GM18873 (cell line): ENCODE data around the gene KLK1.
"Not testable (repeated sequence)": the region's sequence is repeated elsewhere in the genome, so short reads cannot be mapped to it uniquely, and the experiment has no call there.

Source experiments
- ATAC-seq: cut with Tn5 transposase; IDR thresholded peaks from one replicate; pipeline ENCODE4 v1.9.1; 2021; ENCODE audit warnings: mild to moderate bottlenecking, moderate library complexity, moderate number of reproducible peaks; ENCODE audit not compliant: unreplicated experiment, low FRiP score

Gene KLK1

DNA sequence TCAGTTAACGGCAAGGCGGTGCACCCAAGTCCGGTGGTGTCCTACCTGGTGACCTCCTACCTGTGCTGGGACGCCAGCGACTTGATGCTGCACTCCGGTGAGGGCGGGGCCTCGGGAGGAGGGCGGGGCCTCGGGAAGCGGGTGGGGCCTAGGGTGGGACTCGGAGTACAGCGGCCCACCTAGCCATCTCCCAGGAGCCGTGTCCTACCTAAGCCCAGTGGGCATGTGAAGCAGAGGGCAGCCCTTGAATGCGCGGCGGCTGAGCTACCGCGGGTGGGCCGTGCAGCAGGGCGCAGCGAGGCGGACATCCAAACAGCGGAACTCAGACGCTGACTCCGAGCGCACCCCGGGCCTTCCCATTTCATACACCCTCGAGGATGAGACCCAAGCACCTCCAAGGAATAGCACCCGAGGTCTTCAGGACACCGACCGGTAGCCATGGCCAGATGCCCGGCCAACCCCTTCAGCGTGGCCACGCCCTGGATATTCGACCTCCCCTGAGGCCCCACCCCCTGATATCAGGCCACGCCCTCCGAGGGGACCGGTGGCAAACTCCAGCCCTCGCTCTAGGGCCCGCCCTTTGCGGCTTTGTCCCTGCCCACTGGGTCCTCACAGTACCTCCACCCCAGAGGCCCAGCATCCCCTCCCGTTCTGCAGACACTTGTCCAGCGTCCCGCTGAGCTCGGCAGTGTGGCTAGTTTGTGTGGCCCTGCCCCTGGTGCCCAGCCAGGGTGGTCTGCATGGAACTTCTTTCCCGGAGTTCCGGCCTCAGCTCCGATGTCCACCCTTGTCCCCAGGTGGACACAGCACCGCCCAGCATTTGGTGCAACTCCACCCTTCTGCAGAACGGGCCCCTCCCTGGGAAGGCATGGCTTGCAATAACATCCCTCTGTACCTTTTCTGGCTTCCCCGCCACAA lies 5.4 kb downstream of the KLK1 start:
- ATAC-seq = peak; percentile 40

DNA sequence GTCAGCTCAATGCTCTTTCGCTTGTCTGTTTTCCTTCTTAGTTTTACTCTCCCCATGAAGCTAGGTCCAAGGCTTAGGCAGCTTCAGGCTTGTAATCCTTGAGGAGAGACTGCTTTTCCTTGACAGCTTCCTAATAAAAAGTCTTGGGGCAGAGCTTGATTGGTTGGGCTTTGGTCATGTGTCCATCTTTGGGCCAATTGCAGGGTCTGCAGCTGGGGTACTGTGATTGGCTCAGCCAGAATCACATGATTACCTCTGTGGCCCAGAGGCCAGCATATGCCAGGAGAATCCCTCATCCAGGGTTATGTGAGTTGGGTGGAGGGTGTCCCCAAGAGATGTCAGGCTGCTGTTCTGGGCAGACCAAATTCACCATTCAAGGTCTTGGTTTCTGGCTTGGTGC lies 8.1 kb downstream of the KLK1 start:
- ATAC-seq = no peak

DNA sequence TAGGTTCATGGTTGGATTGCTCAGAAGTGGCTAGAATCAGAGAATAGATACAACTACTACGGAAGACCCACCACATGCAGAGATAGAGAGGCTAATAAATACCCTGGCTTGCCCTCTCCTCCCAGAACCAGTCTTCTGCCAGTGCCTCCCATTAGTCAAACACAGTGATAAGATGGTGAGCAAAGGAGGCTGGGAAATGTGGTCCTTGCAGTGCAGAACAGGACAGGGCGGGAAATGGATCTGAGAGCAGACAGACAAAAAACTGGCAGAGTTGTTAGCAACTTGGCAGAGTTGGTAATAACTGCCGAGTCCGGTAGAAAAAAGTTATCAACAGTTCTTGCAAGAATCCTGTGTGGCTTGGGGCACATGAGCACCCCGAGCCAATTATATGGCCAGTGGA lies 8.7 kb downstream of the KLK1 start:
- no peak for ATAC-seq

DNA sequence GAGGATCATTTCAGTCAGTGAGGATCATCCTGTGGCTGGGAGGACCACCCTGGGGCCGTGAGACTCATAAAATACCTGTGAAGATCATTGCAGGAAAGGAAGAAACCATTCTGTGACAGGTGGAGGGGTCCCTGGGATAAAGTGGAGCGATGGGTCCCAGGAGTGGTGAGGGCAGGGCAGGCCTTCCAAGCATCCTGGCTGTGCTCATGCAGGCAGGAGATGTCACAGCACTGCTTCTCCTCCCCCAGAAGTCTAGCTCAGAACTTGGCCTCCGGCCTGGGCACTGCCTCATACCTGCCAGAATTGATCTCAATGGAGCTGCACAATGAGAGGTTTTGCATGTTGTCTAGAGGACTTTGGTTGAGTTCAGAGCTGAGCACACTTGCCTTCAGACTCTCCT lies 11.1 kb downstream of the KLK1 start:
- ATAC-seq = no peak

DNA sequence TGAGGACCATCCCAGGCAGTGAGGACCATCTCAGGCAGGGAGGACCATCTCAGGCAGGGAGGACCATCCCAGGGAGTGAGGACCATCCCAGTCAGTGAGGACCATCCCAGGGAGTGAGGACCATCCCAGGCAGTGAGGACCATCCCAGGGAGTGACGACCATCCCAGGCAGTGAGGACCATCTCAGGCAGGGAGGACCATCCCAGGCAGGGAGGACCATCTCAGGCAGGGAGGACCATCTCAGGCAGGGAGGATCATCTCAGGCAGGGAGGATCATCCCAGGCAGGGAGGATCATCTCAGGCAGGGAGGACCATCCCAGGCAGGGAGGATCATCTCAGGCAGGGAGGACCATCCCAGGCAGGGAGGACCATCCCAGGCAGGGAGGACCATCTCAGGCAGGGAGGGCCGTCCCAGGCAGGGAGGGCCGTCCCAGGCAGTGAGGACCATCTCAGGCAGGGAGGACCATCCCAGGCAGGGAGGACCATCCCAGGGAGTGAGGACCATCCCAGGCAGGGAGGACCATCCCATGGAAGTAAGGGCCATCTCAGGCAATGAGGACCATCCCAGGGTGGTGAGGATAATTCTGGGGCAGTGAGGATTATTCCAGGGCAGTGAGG lies 11.9 kb downstream of the KLK1 start:
- ATAC-seq = not testable (repeated sequence)

DNA sequence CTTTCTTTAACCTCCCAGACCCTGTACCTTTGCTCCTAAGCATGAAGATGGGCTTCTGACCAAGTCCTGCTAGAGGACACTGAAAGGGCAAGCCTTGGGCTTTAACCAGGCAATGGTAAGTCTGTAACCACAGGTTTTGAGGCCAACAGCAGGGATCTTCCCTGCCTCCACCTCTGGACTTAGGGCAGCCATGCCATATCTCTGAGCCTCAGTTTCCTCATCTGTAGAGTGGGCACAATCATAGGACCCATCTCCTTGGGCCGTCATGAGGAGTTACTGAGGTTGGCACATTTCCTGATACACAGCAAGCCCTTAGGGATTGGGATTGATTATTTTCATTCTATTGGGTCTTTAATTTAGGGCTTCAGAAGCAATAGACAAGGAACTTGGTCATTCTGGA lies 14.7 kb downstream of the KLK1 start:
- ATAC-seq = no peak

DNA sequence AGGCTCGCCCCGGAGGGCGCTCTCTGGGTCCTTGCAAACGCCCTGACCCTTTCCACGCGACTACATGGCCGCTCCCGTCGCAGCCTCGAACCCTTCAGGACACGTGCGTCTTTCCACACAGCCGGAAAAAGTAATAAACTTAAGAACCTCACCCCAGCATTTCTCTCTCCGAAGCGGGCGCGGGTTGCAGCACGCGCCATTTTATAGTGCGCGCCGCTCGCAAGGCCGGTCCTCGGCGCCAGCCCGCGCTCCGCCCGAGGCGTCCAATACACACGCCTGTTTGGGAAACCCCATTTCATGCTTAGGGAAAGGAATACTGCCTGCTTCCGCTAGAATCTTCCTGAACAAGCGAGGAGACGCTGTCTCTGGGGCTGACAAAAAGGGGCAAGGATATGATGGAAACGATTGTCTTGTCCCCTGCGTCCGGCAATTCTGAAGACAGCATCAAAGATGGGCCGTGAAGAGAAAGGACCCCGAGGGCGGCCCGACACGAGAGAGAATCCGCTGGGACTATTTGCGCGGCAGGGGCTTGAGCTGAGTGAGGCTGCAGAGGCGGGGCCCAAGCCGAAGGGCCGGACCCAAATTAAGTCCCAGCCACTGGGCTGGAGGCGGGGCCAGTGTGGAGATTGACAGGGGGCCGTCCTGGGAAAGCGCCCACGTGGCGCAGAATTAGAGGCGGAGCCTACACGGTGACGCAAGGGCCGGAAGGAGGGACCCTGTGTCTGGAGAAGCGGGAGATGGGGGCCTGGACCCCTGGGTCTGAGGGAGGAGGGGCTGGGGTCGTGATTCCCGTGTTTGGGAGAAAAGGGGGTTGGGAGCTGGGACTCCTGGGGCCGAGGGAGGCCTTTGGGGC lies 18.9 kb downstream of the KLK1 start:
- ATAC-seq = peak; percentile 78

DNA sequence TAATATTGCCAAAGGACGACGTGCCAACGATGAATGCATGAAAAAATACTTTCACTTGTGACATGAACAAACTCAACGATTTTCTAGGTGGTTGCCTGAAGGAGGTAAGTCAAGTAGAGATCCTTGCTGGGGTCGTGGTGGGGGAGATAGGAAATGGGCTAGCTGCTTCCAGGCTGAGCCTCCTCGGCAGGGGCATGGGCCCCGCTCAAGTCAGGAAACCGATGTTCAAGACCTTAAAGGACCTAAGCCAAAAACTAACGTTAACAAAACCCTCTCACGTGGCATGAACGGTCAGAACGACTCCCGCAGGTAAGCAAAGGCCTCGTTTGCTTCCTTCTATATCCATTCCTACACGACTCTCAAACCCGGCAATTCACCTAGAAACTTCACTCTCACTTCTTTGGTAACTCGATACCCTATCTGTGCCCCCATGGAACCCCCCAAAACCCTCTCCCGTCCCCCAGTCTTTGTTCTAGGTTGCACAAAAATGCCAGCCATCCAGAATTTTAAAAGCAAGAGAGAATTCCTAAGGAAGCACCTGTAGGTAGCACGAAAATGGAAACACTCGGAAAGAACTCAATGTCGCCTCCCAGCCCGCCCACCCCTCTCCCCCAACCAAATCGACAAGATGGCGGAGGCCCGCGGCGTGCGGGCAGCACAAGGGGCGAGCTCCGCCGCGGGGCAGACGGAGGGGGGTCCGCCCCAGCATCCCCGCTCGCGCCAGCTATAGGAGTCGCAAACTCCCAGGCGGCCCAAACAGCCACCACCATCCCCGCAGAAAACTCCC lies 19.8 kb downstream of the KLK1 start:
- ATAC-seq = no peak

DNA sequence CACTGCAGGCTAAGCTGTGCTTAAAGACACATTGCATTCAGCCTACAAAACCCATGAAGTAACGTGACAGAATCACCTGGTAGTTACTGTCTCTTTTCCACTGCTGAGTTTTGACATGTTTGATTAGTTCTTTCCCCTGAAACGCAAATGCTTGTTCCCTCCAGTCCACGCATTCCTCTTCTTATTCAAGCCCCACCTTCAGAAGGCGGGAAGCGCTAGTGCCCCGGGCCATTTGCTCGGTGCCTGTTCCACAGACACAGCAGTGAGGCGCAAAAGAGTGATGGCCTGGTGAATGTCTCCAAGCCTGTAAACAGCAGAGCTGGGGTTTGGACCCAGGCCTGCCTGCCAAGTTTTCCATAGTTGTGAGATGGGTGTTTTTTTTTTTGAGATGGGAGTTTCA lies 22.5 kb downstream of the KLK1 start:
- ATAC-seq = no peak

DNA sequence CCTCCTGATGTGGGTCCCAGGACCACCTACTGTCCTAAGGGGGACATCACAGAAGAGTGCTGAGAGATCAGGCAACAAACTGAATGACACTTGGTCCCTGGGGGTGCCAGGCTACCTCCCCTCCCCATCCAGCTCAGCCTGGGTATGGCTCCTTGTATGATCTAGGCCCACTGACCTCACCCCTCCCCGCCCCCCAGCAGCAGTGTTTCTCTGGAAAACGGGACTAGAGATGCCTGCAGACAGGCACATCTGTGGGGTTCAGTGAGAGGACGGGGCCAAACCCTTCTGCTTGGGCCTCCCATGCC lies 24.1 kb downstream of the KLK1 start:
- no peak for ATAC-seq

DNA sequence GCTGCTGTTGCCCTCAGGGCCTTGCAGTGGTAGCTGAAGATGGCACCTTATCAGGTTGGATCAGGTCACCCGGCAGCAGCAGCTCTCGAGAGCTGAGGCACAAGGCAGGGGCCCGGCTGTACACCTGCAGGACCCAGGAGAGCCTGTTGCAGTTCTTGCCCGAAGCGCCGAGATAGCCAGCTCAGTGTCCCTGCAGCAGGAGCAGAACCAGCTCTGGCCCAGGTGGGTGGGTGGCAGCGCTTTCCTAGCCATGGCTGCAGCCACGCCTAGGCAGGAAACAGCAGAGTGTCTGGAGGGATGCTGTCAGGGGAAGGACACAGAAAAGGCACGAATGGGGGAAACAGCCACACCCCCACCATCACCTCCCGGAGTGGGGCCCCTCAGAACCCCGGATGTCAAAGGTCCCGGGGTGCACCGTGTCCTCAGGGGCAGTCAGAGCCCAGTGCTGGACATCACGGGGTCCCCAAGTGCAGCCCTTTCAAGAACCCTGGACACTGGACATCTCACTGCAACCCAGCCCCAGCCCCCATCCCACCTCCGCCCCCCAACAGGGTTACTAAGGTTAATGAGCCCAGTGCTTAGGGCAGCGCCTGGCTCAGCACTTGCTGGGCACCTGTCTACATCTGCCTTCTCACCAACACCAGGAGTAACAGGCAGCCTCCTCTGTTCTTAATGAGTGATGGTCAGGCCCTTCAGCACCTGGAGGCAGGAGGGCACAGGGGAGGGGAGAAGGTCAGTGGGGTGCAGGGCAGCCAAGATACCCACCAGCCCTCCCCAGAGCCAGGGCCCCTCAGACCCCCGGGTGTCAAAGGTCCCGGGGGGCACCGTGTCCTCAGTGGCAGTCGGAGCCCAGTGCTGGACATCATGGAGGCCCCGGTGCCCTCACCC lies 24.7 kb downstream of the KLK1 start:
- ATAC-seq = no peak

DNA sequence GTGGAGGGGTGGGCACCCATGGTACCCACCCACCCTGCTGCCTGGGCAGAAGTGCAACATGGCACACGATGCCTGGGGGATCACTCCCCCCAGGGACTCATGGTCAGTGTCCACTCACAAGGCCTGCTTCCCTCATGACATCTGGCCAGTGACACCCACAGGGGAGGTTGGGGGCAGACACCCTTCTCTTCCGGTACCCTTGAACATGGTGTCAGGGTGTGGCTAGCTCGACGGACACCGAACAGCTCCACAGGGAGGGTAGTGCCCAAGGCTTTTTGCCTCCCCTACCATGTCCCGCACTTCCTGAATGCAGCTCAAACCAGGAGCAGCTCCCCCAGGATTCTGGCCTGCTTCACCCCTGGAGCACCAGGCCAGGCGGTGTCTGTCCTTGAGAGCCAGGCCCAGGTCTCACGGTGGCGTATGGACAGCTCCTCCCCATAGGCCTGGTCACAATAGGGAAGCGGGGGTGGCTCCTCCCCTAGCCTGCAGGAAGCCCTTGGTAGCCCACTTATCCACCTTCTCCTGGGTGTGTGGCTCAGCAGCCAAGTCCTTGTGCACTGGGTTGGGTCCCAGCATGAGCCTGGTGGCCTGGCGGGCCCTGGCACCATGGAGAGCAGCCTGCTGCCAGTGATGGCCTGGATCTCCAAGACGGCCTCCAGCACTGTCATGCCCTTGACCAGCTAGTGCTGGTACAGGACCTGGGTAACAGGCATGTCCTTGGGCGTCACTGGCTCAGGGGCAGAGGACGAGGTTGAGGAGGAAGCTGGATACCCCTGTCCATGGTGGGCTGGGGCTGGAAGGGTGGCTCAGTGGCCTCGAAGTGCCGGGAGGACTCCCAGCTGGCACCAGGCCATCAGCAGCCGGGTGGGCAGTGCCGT lies 25.6 kb downstream of the KLK1 start:
- ATAC-seq = no peak

DNA sequence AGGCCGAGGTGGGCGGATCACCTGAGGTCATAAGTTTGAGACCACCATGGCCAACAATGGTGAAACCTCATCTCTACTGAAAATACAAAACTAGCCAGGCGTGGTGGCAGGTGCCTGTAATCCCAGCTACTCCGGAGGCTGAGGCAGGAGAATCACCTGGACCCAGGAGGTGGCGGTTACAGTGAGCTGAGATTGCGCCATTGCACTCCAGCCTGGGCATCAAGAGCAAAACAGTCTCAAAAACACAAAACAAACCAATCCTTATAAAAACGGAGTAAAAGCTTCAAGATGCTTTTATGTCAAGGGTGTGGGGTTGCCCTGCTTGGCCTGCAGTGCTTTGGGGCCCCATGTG lies 26.2 kb downstream of the KLK1 start:
- no peak for ATAC-seq

DNA sequence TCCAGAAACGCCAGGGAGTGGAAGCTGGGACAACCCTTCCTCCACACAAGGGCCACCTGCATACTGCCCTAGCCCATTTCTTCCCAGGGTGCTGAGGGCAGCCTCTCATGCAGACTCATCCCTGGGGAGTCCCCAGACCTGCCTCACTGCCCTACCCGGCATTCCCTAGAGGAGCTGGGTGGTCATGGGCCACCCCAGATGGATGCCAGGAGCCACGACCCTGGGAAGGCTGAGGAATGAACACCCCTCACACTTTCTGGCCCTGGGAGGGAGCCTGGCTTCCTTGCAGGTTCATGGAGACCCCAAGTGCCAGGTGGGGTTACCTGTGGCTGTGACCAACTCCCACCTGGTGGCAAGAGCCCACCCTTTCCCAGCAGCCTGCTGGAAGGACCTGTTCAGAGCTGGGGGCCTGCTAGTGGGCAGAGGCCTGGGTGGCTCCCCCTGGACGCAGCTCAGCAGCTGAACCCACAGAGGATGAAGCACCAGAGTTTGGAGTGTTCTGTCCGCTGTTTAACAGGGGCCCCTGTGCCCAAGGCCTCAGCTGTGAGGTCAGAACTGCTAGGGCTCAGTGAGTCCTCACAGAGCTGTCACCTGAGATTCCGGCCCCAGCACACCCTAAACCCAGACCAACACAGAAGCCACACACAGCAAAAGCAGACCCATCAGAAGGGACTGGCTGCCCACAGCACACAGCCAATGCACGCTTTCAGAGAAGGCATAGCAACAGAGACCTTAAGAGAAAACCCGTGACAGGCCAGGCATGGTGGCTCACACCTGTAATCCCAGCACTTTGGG lies 26.8 kb downstream of the KLK1 start:
- ATAC-seq = no peak

DNA sequence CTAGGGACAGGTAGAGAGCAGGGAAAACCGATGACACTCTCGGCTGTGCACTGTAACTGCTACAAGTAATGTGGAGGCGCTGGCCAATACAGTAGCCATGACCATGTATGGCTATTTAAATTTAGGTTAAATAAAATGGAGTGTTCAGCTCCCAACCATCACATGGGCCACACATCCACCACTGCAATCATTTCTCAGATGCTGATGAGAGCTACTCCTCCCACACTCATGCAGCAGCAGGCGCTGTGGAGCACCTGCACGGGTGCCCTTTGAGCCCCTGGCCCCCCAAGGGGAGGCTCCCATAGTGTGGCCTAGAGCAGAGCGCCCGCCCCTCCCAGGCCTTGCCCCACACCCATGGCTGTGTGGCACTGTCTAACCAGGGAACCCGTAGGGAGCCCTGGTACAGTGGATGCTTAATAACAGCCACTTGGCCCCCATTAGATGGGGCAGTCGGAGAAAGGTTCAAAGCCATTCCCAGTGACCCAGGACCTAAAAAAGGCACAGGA lies 27.4 kb downstream of the KLK1 start:
- ATAC-seq = no peak

DNA sequence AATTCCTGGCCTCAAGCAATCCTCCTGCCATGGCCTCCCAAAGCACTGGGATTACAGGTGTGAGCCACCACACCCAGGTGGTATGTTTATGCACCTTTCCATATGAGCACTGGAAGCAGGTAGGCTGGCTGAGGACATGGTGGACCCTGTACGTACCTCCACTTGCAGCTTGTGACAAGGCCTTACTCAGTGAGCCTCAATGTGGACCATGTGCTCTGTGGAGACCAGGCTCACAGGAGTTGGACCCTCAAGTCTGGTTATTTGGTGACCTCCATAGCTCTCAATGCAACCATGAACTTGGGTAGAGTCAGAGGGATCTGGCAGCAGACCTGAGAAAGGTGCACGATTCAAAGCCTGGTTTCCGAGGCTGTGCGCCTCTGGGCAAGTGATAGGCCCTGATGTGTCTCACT lies 27.9 kb downstream of the KLK1 start:
- no peak for ATAC-seq

DNA sequence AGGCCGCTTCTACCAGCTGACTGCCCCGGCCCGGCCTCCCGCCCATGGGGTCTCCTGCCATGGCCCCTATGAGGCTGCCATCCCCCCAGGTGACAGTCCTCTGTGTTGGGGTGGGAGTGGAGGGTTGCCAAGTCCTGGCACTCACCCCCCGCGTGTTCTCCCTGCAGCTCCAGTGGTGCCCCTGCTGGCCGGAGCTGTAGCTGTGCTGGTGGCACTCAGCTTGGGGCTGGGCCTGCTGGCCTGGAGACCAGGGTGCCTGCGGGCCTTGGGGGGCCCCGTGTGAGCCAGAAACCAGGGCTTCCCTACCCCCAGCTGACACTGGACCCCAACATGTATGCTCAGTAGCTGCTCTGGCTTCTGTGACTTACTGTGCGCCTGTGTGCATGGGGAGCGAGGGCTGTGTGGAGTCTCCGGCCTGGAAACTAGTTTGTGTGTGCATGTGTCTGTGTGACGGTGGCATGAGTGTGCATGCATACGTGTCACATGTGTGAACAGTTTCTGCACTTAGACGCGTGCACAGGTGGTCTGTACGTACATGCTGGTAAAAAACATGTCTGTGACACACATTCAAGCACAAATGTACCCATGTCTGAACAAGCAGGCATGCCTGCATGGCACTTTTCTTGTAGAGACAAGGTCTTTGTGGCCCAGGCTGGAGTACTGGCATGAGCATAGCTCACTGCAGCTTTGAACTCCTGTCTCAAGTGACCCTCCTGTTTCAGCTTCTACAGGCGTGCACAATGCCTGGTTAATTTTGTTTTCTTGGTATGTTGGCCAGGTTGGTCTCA lies 28.5 kb downstream of the KLK1 start:
- no peak for ATAC-seq
